HepG2 (cell line): Measurements from ENCODE around the gene PSMA7. TPM values are rescaled to one million over a fixed set of nuclear protein-coding genes. Genes with fewer than 3 reads are reported as not detected.

Source experiments
- ASH2L ChIP-seq: fragments of 300-600, 200-600 bp; sonication (generic); IDR thresholded peaks from 2 replicates; pipeline ENCODE4 v1.7.0; 2017; ENCODE audit warnings: low read depth, mild to moderate bottlenecking, moderate library complexity, mixed read lengths, low read length; ENCODE audit not compliant: insufficient read length
- FOXA3 ChIP-seq: IDR thresholded peaks from 2 replicates; pipeline ENCODE4 v1.6.1; 2016; ENCODE audit warnings: missing genetic modification reagents, missing compliant biosample characterization
- GZF1 ChIP-seq: sonication (generic); formaldehyde crosslinking; IDR thresholded peaks from 2 replicates; pipeline ENCODE4 v1.5.1; 2020; ENCODE audit warnings: mild to moderate bottlenecking, missing genetic modification reagents
- HIVEP1 ChIP-seq: sonication (generic); formaldehyde crosslinking; IDR thresholded peaks from 2 replicates; pipeline ENCODE4 v1.4.0; 2020; ENCODE audit warnings: mild to moderate bottlenecking, missing genetic modification reagents
- MED1 ChIP-seq: sonication (generic); formaldehyde crosslinking; IDR thresholded peaks from 2 replicates; pipeline ENCODE4 v1.4.0; 2020; ENCODE audit warnings: missing genetic modification reagents
- MEF2D ChIP-seq: sonication (generic); formaldehyde crosslinking; IDR thresholded peaks from 2 replicates; pipeline ENCODE4 v1.5.1; 2020; ENCODE audit warnings: mild to moderate bottlenecking, missing genetic modification reagents
- REPIN1 ChIP-seq: sonication (generic); formaldehyde crosslinking; IDR thresholded peaks from 2 replicates; pipeline ENCODE4 v1.8.0; 2022; ENCODE audit warnings: missing genetic modification reagents, low read depth, mild to moderate bottlenecking, borderline replicate concordance
- SRF ChIP-seq: IDR thresholded peaks from 2 replicates; pipeline ENCODE4 v1.6.1; 2011; ENCODE audit warnings: mild to moderate bottlenecking, low read depth, low read length, moderate library complexity
- XRCC5 ChIP-seq: fragments of 200-400 bp; formaldehyde crosslinking; optimal IDR thresholded peaks from 2 replicates; pipeline ENCODE3; 2017; ENCODE audit warnings: mild to moderate bottlenecking, low read length
- ZBTB4 ChIP-seq: sonication (generic); formaldehyde crosslinking; IDR thresholded peaks from 2 replicates; pipeline ENCODE4 v1.4.0; 2020; ENCODE audit warnings: missing genetic modification reagents, mild to moderate bottlenecking, borderline replicate concordance
- ZNF224 ChIP-seq: sonication (generic); formaldehyde crosslinking; IDR thresholded peaks from 2 replicates; pipeline ENCODE4 v1.5.0; 2020; ENCODE audit warnings: mild to moderate bottlenecking, missing genetic modification reagents
- ZNF367 ChIP-seq: sonication (generic); formaldehyde crosslinking; IDR thresholded peaks from 2 replicates; pipeline ENCODE4 v1.4.0; 2020; ENCODE audit warnings: missing genetic modification reagents, borderline replicate concordance
- ZNF605 ChIP-seq: sonication (generic); formaldehyde crosslinking; IDR thresholded peaks from 2 replicates; pipeline ENCODE4 v1.8.0; 2022; ENCODE audit warnings: mild to moderate bottlenecking, missing genetic modification reagents
- polyA plus RNA-seq, 8 experiments: library from polyadenylated mRNA; depleted of rRNA in 3 of 8; stranded (reverse) in 7 of 8; unstranded in 1 of 8; fragments of >200 nt; fragmentation: Illumina TruSeq in 4 of 8; extraction: Trizol in 4 of 8; gene quantifications; 2 replicates each; pipeline versions ENCODE4 v1.2.1 to v1.2.3, GENCODE V29; 2011 to 2016; ENCODE audit warnings: low read depth in 4 of 8, missing spikeins in 1 of 8, mixed read lengths in 1 of 8; ENCODE audit not compliant: insufficient read depth in 1 of 8
- total RNA-seq, 5 experiments: library from RNA; depleted of rRNA; stranded (reverse); fragments of >200 nt; fragmentation: Illumina TruSeq; extraction: Trizol; gene quantifications; 2 replicates each; pipeline ENCODE4 v1.2.3, GENCODE V29; 2016; ENCODE audit warnings: low read depth in 1 of 5
- TF ChIP-seq, protein P1 (sequence below): sonication (generic); formaldehyde crosslinking; IDR thresholded peaks from 2 replicates; pipeline ENCODE4 v1.5.0; 2020; ENCODE audit warnings: missing genetic modification reagents
- TF ChIP-seq, protein P2 (sequence below): IDR thresholded peaks from 2 replicates; pipeline ENCODE4 v1.6.1; 2016; ENCODE audit warnings: mild to moderate bottlenecking
- TF ChIP-seq, protein P3 (sequence below): sonication (generic); formaldehyde crosslinking; IDR thresholded peaks from 2 replicates; pipeline ENCODE4 v1.5.0; 2020; ENCODE audit warnings: missing genetic modification reagents
- TF ChIP-seq, protein P4 (sequence below): sonication (generic); formaldehyde crosslinking; IDR thresholded peaks from 2 replicates; pipeline ENCODE4 v1.4.0; 2020; ENCODE audit warnings: low read depth, mild to moderate bottlenecking, missing genetic modification reagents
- TF ChIP-seq, protein P5 (sequence below): sonication (generic); formaldehyde crosslinking; IDR thresholded peaks from 2 replicates; pipeline ENCODE4 v1.4.0; 2020; ENCODE audit warnings: missing genetic modification reagents

PSMA7 gene
- total and polyA plus RNA-seq, 2 of the 13 experiments (the other 11 are each of a cell fraction or from before 2014, with no cell fraction given), result 531 to 631 TPM

DNA sequence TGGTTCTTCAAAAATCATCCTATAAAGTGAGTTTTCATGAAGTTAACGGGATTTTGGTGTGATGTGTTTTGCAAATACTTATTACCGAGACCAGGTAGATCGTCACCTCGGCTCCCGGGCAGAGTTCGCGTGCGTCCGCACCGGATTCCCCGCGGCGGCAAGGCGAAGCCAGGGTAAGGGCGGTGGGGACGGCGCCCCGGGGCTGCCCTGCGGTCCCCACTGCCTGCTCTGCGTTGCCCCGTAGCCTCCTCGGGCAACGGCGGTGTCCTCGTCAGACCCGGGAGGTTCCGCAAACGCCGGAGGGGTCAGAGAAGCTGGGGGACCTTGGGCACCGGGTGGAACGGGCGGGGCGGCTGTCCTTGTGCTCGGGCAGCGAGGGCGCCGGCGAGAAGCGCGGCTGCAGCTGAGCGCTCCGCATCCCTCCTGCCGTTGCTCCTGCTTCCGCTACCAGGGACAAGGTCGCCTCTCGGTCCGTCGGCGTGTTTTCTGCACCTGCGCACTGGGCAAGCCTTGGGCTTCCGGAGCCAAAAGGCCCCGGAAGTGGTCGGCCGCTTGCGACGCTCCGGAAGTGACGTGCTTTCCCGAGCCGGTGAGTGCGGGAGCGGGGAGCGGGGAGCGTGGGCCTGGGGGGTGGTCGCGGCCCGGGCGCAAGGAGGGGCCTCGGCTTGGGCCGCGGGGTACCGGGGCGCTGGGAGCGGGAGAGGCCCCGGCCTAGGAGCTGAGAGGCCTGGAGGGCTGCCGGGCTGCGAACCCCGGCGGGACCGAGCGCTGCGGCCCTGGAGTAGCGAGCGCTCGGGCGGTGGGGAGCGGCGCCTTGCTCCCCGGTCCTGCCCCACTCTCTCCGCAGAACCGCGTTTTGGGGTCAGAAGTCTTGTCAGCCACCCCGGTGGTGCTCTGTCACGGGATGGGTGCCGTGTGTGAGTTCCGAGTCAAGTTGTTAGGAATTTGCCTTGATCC is 39.6 kb upstream of the PSMA7 start, which contains the start of gene MTG2 (continued):
- TF ChIP-seq ZBTB4 (CRISPR knock-in tag) (peak; percentile 97; the same call in 1 of the 2 replicates), XRCC5 (peak; percentile 94), ZNF367 (CRISPR knock-in tag) (peak; percentile 98), ASH2L (peak; percentile 99), FOXA3 (CRISPR knock-in tag) (peak; percentile 78), ZNF224 (CRISPR knock-in tag) (peak; percentile 96; the same call in 1 of the 2 replicates), ZNF605 (peak; percentile 96), MED1 (CRISPR knock-in tag) (peak; percentile 94), HIVEP1 (CRISPR knock-in tag) (peak; percentile 95), REPIN1 (peak; percentile 99), SRF (peak; percentile 82), GZF1 (peak; percentile 82; the same call in 1 of the 2 replicates), MEF2D (CRISPR knock-in tag) (peak; percentile 91)
- TF ChIP-seq, protein P1, sequence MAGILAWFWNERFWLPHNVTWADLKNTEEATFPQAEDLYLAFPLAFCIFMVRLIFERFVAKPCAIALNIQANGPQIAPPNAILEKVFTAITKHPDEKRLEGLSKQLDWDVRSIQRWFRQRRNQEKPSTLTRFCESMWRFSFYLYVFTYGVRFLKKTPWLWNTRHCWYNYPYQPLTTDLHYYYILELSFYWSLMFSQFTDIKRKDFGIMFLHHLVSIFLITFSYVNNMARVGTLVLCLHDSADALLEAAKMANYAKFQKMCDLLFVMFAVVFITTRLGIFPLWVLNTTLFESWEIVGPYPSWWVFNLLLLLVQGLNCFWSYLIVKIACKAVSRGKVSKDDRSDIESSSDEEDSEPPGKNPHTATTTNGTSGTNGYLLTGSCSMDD (CRISPR knock-in tag), result peak; percentile 85
- TF ChIP-seq, protein P2, sequence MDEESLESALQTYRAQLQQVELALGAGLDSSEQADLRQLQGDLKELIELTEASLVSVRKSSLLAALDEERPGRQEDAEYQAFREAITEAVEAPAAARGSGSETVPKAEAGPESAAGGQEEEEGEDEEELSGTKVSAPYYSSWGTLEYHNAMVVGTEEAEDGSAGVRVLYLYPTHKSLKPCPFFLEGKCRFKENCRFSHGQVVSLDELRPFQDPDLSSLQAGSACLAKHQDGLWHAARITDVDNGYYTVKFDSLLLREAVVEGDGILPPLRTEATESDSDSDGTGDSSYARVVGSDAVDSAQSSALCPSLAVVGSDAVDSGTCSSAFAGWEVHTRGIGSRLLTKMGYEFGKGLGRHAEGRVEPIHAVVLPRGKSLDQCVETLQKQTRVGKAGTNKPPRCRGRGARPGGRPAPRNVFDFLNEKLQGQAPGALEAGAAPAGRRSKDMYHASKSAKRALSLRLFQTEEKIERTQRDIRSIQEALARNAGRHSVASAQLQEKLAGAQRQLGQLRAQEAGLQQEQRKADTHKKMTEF (CRISPR knock-in tag), result peak; percentile 99
- TF ChIP-seq, protein P3, sequence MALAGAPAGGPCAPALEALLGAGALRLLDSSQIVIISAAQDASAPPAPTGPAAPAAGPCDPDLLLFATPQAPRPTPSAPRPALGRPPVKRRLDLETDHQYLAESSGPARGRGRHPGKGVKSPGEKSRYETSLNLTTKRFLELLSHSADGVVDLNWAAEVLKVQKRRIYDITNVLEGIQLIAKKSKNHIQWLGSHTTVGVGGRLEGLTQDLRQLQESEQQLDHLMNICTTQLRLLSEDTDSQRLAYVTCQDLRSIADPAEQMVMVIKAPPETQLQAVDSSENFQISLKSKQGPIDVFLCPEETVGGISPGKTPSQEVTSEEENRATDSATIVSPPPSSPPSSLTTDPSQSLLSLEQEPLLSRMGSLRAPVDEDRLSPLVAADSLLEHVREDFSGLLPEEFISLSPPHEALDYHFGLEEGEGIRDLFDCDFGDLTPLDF, result peak; percentile 85
- TF ChIP-seq, protein P4, sequence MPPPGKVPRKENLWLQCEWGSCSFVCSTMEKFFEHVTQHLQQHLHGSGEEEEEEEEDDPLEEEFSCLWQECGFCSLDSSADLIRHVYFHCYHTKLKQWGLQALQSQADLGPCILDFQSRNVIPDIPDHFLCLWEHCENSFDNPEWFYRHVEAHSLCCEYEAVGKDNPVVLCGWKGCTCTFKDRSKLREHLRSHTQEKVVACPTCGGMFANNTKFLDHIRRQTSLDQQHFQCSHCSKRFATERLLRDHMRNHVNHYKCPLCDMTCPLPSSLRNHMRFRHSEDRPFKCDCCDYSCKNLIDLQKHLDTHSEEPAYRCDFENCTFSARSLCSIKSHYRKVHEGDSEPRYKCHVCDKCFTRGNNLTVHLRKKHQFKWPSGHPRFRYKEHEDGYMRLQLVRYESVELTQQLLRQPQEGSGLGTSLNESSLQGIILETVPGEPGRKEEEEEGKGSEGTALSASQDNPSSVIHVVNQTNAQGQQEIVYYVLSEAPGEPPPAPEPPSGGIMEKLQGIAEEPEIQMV (CRISPR knock-in tag), result peak; percentile 96
- TF ChIP-seq, protein P5, sequence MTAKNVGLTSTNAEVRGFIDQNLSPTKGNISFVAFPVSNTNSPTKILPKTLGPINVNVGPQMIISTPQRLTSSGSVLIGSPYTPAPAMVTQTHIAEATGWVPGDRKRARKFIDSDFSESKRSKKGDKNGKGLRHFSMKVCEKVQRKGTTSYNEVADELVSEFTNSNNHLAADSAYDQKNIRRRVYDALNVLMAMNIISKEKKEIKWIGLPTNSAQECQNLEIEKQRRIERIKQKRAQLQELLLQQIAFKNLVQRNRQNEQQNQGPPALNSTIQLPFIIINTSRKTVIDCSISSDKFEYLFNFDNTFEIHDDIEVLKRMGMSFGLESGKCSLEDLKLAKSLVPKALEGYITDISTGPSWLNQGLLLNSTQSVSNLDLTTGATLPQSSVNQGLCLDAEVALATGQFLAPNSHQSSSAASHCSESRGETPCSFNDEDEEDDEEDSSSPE (CRISPR knock-in tag), result peak; percentile 88
